Left lung (tissue), 10 donors: ENCODE data around the gene TMEM132E. TPM values are rescaled to one million over a fixed set of nuclear protein-coding genes. Genes with fewer than 3 reads are reported as not detected.

Experiments used
- ATAC-seq: fragments of 200-7000 bp; cut with Tn5 transposase; one replicate; pipeline ENCODE4 v1.9.1; 2020; ENCODE audit warnings: moderate library complexity
- DNase-seq, 4 donors: peaks; one replicate each; pipeline ENCODE4 v3.0.0-alpha.2; 2013 to 2020
- H3K27ac ChIP-seq, 2 donors: fragments of 200-600 bp; sonication (generic) in 1 of 2; one replicate each; pipeline versions ENCODE4 v1.5.0 to v1.8.0; 2020 to 2021
- H3K27me3 ChIP-seq, 2 donors: fragments of 200-600 bp; sonication (generic) in 1 of 2; one replicate each; pipeline versions ENCODE4 v1.5.0 to v1.8.0; 2020 to 2021
- H3K36me3 ChIP-seq, 2 donors: fragments of 200-600 bp; sonication (generic) in 1 of 2; one replicate each; pipeline versions ENCODE4 v1.5.0 to v1.8.0; 2020 to 2021
- H3K4me1 ChIP-seq, 2 donors: fragments of 200-600 bp; one replicate each; pipeline ENCODE4 v1.8.0; 2021
- H3K4me3 ChIP-seq, 2 donors: fragments of 200-600 bp; sonication (generic) in 1 of 2; one replicate each; pipeline versions ENCODE4 v1.5.0 to v1.8.0; 2020 to 2021; ENCODE audit warnings: mild to moderate bottlenecking in 1 of 2
- H3K9me3 ChIP-seq, 2 donors: fragments of 200-600 bp; sonication (generic) in 1 of 2; one replicate each; pipeline versions ENCODE4 v1.5.0 to v1.8.0; 2020 to 2021
- intact Hi-C, 2 donors: fragments of 100-400 bp; cut with DNase I; formaldehyde crosslinking; loops; one replicate each; pipeline versions ENCODE4 v1.11.2 to v1.14.2; 2022
- polyA plus RNA-seq, 6 donors: library from polyadenylated mRNA; unstranded; fragments of 120-200 nt; gene quantifications; one replicate each; pipeline ENCODE4 v1.2.1, GENCODE V29; 2013; ENCODE audit not compliant: insufficient read length in 6 of 6
- total RNA-seq, 2 donors: library from RNA; stranded (reverse); fragmentation: NEBNext Ultra II Directional; extraction: Animal tissue kit (Norgen Biotek cat#: 25700); gene quantifications; one replicate each; pipeline ENCODE4 v1.2.1, GENCODE V29; 2021
- TF ChIP-seq, protein P1 (sequence below), 2 donors: fragments of 200-600 bp; sonication (generic) in 1 of 2; IDR thresholded peaks; one replicate each; pipeline versions ENCODE4 v1.5.0 to v1.8.0; 2021; ENCODE audit warnings: antibody characterized with exemption in 2 of 2
- donor health status: DM: no; HTN: yes; CAD: no.
- donor health status: DM: no; HTN: no; CAD: no.

The TMEM132E gene
- total and polyA plus RNA-seq, 8 donors: 0.08 to 0.32 (median 0.14) TPM

GRCh38 chr17:34606763-34607162, 27.4 kb downstream of the TMEM132E start:
- Histone ChIP-seq H3K9me3 (no peaks in the 10 kb centered on the region), H3K27me3 (peaks cover 5 to 73% of the 10 kb centered on the region in 2 donors), H3K4me1 (no peaks in the 10 kb centered on the region), H3K4me3 (no peak overlapping the region), H3K36me3 (no peaks in the 10 kb centered on the region), H3K27ac (no peak overlapping the region)
- ATAC-seq: no peak
- peak in 1 of 4 donors; percentile 5 for DNase-seq
- TF ChIP-seq, protein P1, sequence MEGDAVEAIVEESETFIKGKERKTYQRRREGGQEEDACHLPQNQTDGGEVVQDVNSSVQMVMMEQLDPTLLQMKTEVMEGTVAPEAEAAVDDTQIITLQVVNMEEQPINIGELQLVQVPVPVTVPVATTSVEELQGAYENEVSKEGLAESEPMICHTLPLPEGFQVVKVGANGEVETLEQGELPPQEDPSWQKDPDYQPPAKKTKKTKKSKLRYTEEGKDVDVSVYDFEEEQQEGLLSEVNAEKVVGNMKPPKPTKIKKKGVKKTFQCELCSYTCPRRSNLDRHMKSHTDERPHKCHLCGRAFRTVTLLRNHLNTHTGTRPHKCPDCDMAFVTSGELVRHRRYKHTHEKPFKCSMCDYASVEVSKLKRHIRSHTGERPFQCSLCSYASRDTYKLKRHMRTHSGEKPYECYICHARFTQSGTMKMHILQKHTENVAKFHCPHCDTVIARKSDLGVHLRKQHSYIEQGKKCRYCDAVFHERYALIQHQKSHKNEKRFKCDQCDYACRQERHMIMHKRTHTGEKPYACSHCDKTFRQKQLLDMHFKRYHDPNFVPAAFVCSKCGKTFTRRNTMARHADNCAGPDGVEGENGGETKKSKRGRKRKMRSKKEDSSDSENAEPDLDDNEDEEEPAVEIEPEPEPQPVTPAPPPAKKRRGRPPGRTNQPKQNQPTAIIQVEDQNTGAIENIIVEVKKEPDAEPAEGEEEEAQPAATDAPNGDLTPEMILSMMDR (IDR thresholded peaks at IDR 0.05): no peak
- intact Hi-C loops: no loop called here

GRCh38 chr17:34607917-34608316, 28.5 kb downstream of the TMEM132E start:
- intact Hi-C loops: no loop called here
- Histone ChIP-seq H3K27ac (no peak overlapping the region), H3K4me1 (no peaks in the 10 kb centered on the region), H3K27me3 (peaks cover 5 to 84% of the 10 kb centered on the region in 2 donors), H3K9me3 (no peaks in the 10 kb centered on the region), H3K36me3 (no peaks in the 10 kb centered on the region), H3K4me3 (no peak overlapping the region)
- ATAC-seq (no peak), DNase-seq (no peak)
- TF ChIP-seq, protein P1 (IDR thresholded peaks at IDR 0.05): no peak

- Histone ChIP-seq H3K4me3 (no peak overlapping the region), H3K27me3 (peaks cover 5 to 84% of the 10 kb centered on the region in 2 donors), H3K36me3 (no peaks in the 10 kb centered on the region), H3K27ac (no peak overlapping the region), H3K9me3 (no peaks in the 10 kb centered on the region), H3K4me1 (no peaks in the 10 kb centered on the region)
- no peak for DNase-seq
- no peak for ATAC-seq
- intact Hi-C loops: no loop called here
- TF ChIP-seq, protein P1 (IDR thresholded peaks at IDR 0.05): no peak
Observed at GRCh38 chr17:34609210-34609609, 29.8 kb downstream of the TMEM132E start.

- no peak overlapping the region for H3K4me3 ChIP-seq
- TF ChIP-seq, protein P1 (IDR thresholded peaks at IDR 0.05): no peak
- H3K27ac ChIP-seq: no peak overlapping the region
- no peaks in the 10 kb centered on the region for H3K9me3 ChIP-seq
- H3K36me3 ChIP-seq: no peaks in the 10 kb centered on the region
- intact Hi-C loops: loop anchor here in 1 of 2 donors (10.0 kb wide), 1 partner anchor 75 kb away; no protein-coding TSS in a partner anchor
- ATAC-seq: no peak
- peaks cover 5 to 92% of the 10 kb centered on the region in 2 donors for H3K27me3 ChIP-seq
- DNase-seq: no peak
- no peaks in the 10 kb centered on the region for H3K4me1 ChIP-seq
Observed at GRCh38 chr17:34610039-34610438, 30.7 kb downstream of the TMEM132E start.

GRCh38 chr17:34610506-34610905, 31.1 kb downstream of the TMEM132E start:
- no peaks in the 10 kb centered on the region for H3K36me3 ChIP-seq
- TF ChIP-seq, protein P1 (IDR thresholded peaks at IDR 0.05): no peak
- DNase-seq (no peak), ATAC-seq (no peak)
- H3K27ac ChIP-seq: no peak overlapping the region
- intact Hi-C loops: loop anchor here in 1 of 2 donors (10.0 kb wide), 1 partner anchor 76 kb away; no protein-coding TSS in a partner anchor
- no peaks in the 10 kb centered on the region for H3K9me3 ChIP-seq
- H3K4me3 ChIP-seq: no peak overlapping the region
- peaks cover 5 to 97% of the 10 kb centered on the region in 2 donors for H3K27me3 ChIP-seq
- no peaks in the 10 kb centered on the region for H3K4me1 ChIP-seq
